GM21723 (cell line): ENCODE results near the gene BMPR1B.

ENCODE experiments used
- ATAC-seq: cut with Tn5 transposase; IDR thresholded peaks from one replicate; pipeline ENCODE4 v1.9.1; 2021; ENCODE audit warnings: mild to moderate bottlenecking, moderate library complexity; ENCODE audit not compliant: unreplicated experiment

BMPR1B gene

GRCh38 chr4:94762326-94762725 is 4.6 kb downstream of the BMPR1B start:
- no peak for ATAC-seq

- no peak for ATAC-seq
Observed at GRCh38 chr4:94763005-94763404, 5.2 kb downstream of the BMPR1B start.

GRCh38 chr4:94763500-94763899 is 5.7 kb downstream of the BMPR1B start:
- ATAC-seq, result no peak

- no peak for ATAC-seq
Observed at GRCh38 chr4:94764069-94764468, 6.3 kb downstream of the BMPR1B start.

GRCh38 chr4:94765174-94765573 is 7.4 kb downstream of the BMPR1B start:
- no peak for ATAC-seq

DNA sequence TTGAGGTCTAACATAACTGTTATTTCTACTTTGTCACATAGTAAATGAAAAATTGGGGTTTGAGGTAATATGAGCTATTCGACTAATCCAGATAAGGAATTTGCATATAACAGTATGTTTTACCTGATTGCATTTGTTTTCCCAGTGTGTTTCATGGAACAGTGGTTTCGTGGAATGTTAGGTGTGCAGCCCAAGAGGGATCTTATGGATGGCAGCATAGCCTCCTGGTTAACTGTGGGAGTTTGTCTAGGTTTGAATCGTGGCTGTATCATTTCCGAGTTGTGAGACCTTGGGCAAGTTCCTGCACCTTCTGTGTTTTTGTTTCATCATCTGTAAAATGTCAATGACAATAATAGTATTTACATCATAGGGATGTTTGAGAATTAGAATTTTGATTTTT is 7.9 kb downstream of the BMPR1B start:
- ATAC-seq, result no peak

GRCh38 chr4:94766856-94767255 is 9.1 kb downstream of the BMPR1B start:
- no peak for ATAC-seq

- ATAC-seq, result no peak
Observed at GRCh38 chr4:94767446-94767845, 9.7 kb downstream of the BMPR1B start.

GRCh38 chr4:94782707-94783106 is 25.0 kb downstream of the BMPR1B start:
- no peak for ATAC-seq

DNA sequence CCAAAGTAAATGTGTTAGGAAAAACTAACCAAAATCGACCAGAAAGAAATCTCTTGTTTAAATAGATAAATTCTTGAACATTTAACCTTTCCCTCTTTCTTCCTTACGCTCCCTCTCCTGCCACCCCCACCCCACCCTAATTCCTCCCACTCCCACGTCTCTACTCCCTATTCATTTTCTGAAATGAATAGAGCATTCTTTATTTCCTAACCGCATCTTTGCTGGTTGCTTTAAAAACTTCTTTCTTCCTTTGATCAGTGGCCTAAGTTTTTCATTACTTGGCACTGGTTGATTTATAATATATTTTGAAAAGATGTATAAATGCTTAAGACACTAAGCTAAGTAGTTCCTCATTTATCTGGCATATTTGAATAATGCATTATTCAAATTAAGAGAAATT is 33.9 kb downstream of the BMPR1B start:
- ATAC-seq, result no peak

- no peak for ATAC-seq
Observed at GRCh38 chr4:94798808-94799207, 41.1 kb downstream of the BMPR1B start.

DNA sequence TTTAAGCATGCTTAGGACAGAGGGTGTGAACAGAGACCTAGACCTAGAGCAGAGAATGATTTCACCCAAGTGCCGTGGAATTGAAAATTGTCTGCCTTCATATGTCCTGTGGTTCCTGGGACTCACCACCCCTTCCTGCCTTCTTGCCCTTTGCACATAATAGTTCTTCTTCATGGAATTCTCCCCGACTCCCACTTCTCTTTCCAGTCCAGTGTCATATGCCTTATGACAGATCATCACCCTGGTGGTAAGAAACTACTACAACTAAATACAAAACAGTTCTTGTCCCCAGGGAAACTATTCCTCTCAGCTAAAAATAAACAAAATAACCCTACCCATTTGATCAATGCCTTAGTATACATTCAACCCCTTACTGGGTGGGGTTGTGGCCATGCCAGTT is 43.3 kb downstream of the BMPR1B start:
- no peak for ATAC-seq

DNA sequence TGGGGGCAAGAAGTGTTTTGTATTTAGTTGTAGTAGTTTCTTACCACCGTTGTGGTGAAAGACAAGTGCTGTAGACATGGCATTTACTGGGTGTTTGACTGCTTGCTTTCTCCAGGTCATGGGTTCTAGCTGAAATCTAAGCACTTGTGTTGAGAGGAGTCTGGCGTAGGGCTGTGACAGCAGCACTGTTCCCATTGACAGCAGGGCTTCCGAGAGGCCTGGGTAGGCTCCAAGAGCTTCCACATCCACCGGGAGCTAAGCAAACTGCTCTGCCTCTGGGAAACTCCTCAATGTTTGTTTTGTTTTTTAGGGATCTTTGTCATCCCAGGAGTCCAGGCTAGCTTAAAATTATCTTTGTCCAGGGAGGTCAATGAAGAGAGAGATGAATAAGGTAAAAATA is 44.3 kb downstream of the BMPR1B start:
- ATAC-seq, result no peak

GRCh38 chr4:94803181-94803580 is 45.4 kb downstream of the BMPR1B start:
- ATAC-seq, result no peak

GRCh38 chr4:94804650-94805049 is 46.9 kb downstream of the BMPR1B start:
- ATAC-seq, result no peak

GRCh38 chr4:94806376-94806775 is 48.6 kb downstream of the BMPR1B start:
- ATAC-seq, result no peak

DNA sequence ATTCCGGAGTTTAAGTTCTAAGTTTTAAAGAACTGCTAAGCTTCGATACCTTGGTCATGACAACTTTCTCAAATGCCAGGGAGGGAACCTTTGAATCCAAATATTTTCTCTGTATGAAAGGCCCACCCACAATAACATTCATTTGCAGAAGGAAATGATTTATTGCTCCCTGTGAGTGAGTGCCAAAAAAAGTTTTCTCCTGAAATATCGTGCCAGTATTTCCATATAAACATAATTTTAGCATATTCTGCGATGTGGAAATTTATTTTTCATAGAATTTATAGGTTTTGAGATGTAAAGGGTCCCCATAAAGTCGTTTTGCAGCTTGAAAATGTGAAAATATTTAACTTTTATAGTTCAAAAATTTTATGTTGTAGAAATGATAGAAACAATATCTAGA is 53.9 kb downstream of the BMPR1B start:
- no peak for ATAC-seq

- ATAC-seq, result no peak
Observed at GRCh38 chr4:94813221-94813620, 55.5 kb downstream of the BMPR1B start.

- ATAC-seq, result no peak
Observed at GRCh38 chr4:94814237-94814636, 56.5 kb downstream of the BMPR1B start.

- ATAC-seq, result no peak
Observed at GRCh38 chr4:94819371-94820168, 61.8 kb downstream of the BMPR1B start.

DNA sequence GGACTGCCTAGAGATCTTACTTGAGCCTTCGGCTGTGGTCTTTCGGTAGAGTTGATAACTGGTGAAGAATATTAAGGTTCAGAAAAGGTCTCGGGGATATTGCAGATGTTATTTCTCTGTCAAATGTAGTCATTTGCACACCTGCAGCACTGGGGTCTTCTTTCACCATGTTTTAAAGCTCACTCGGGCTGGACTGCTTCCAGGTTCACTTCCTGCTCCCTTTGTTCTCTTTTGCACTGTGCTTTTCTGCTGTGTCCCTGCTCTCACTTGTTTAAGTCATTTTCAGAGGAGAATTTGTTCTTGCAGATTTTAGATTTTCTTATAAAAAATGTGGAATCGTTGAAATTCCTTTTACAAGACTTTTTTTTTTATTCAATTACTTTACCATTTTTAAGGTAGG is 68.5 kb downstream of the BMPR1B start:
- no peak for ATAC-seq

GRCh38 chr4:94827481-94828110 is 69.8 kb downstream of the BMPR1B start:
- ATAC-seq, result no peak

- ATAC-seq, result no peak
Observed at GRCh38 chr4:94828882-94829281, 71.1 kb downstream of the BMPR1B start.
